Stimulated activated CD8-positive, alpha-beta memory T cell treated with anti-CD3 and anti-CD28 coated beads, Interleukin-7, amount 100 ng/mL, for 24 hours (primary cell): ENCODE data around the gene SPOCD1.

Source experiments
- DNase-seq: peaks from one replicate; pipeline ENCODE4 v3.0.0-alpha.2; 2020; ENCODE audit warnings: low read depth

The SPOCD1 gene

GRCh38 chr1:31799895-31800673 lies 15.7 kb downstream of the SPOCD1 start:
- DNase-seq, result no peak

GRCh38 chr1:31799196-31799894 lies 16.5 kb downstream of the SPOCD1 start:
- DNase-seq, result no peak

GRCh38 chr1:31798433-31799195 lies 17.2 kb downstream of the SPOCD1 start:
- no peak for DNase-seq

- DNase-seq, result no peak
These were observed 17.8 kb downstream of the SPOCD1 start for GRCh38 chr1:31798086-31798432.

GRCh38 chr1:31797216-31797615 lies 18.6 kb downstream of the SPOCD1 start:
- no peak for DNase-seq

GRCh38 chr1:31796707-31797106 lies 19.1 kb downstream of the SPOCD1 start:
- no peak for DNase-seq

- DNase-seq, result no peak
These were observed 19.8 kb downstream of the SPOCD1 start for GRCh38 chr1:31795801-31796621.

GRCh38 chr1:31795096-31795675 lies 20.6 kb downstream of the SPOCD1 start:
- DNase-seq, result no peak

- DNase-seq, result no peak
These were observed 22.1 kb downstream of the SPOCD1 start for GRCh38 chr1:31793586-31794285.

GRCh38 chr1:31793086-31793485 lies 22.7 kb downstream of the SPOCD1 start:
- no peak for DNase-seq

GRCh38 chr1:31792541-31792940 lies 23.3 kb downstream of the SPOCD1 start:
- no peak for DNase-seq

GRCh38 chr1:31792116-31792515 lies 23.7 kb downstream of the SPOCD1 start:
- DNase-seq, result no peak

GRCh38 chr1:31791131-31791858 lies 24.5 kb downstream of the SPOCD1 start:
- DNase-seq, result no peak

GRCh38 chr1:31790641-31791091 lies 25.2 kb downstream of the SPOCD1 start:
- no peak for DNase-seq

GRCh38 chr1:31790140-31790539 lies 25.7 kb downstream of the SPOCD1 start:
- DNase-seq, result no peak

- DNase-seq, result peak; percentile 100
These were observed 26.4 kb downstream of the SPOCD1 start for GRCh38 chr1:31789259-31790065.

- DNase-seq, result no peak
These were observed 27.0 kb downstream of the SPOCD1 start for GRCh38 chr1:31788825-31789256.

- peak; percentile 92 for DNase-seq
These were observed 27.5 kb downstream of the SPOCD1 start for GRCh38 chr1:31788138-31788824.

- DNase-seq, result no peak
These were observed 28.1 kb downstream of the SPOCD1 start for GRCh38 chr1:31787786-31788137.
